ENCODE data around the gene COL18A1. TPM values are rescaled to one million over a fixed set of nuclear protein-coding genes. Genes with fewer than 3 reads are reported as not detected.

COL18A1 gene
- total RNA-seq, 1 donor from 2014 or later: 271 TPM

DNA sequence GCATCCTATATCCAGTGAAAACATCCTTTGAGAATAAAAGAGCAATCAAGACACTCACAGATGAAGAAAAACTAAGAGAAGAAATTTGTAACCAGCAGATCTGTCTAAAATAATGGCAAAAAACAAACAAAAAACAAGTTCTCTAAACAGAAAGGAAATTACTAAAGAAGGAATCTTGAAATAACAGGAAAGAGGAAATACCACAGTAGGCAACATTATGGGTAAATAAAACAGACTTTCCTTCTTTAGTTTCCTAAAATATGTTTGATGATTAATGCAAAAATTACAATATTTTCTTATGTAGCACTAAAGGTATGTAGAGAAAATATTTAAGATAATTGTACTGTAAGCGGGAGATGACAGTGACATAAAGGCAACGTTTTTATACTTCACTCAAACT is 113.8 kb downstream of the COL18A1 start:
- Mint-ChIP-seq H3K4me1 (ENCODE audit: low read depth) (peaks cover 2% of the 10 kb centered on the region), H3K4me3 (ENCODE audit: low read depth) (no peak overlapping the region), H3K27me3 (no peaks in the 10 kb centered on the region), H3K27ac (no peak overlapping the region), H3K36me3 (ENCODE audit: insufficient read depth) (peaks cover 57% of the 10 kb centered on the region), H3K9me3 (ENCODE audit: low read depth) (peaks cover 46% of the 10 kb centered on the region)
- DNase-seq (ENCODE audit: low spot score, unreplicated experiment): no peak
- TF ChIP-seq CTCF (IDR thresholded peaks at IDR 0.05; ENCODE audit: unreplicated experiment): no peak

GRCh38 chr21:45519182-45519581 is 114.2 kb downstream of the COL18A1 start:
- no peaks in the 10 kb centered on the region for H3K27me3 Mint-ChIP-seq
- peaks cover 56% of the 10 kb centered on the region for H3K36me3 Mint-ChIP-seq (ENCODE audit: insufficient read depth)
- DNase-seq (ENCODE audit: low spot score, unreplicated experiment): no peak
- TF ChIP-seq CTCF (IDR thresholded peaks at IDR 0.05; ENCODE audit: unreplicated experiment): no peak
- no peaks in the 10 kb centered on the region for H3K4me1 Mint-ChIP-seq (ENCODE audit: low read depth)
- H3K4me3 Mint-ChIP-seq (ENCODE audit: low read depth): no peak overlapping the region
- no peak overlapping the region for H3K27ac Mint-ChIP-seq
- peaks cover 46% of the 10 kb centered on the region for H3K9me3 Mint-ChIP-seq (ENCODE audit: low read depth)

GRCh38 chr21:45521241-45521640 is 116.3 kb downstream of the COL18A1 start:
- Mint-ChIP-seq H3K9me3 (ENCODE audit: low read depth) (peaks cover 46% of the 10 kb centered on the region), H3K4me3 (ENCODE audit: low read depth) (no peak overlapping the region), H3K27me3 (no peaks in the 10 kb centered on the region), H3K36me3 (ENCODE audit: insufficient read depth) (peaks cover 56% of the 10 kb centered on the region), H3K27ac (no peak overlapping the region), H3K4me1 (ENCODE audit: low read depth) (no peaks in the 10 kb centered on the region)
- no peak for DNase-seq (ENCODE audit: low spot score, unreplicated experiment)
- TF ChIP-seq CTCF (IDR thresholded peaks at IDR 0.05; ENCODE audit: unreplicated experiment): no peak

DNA sequence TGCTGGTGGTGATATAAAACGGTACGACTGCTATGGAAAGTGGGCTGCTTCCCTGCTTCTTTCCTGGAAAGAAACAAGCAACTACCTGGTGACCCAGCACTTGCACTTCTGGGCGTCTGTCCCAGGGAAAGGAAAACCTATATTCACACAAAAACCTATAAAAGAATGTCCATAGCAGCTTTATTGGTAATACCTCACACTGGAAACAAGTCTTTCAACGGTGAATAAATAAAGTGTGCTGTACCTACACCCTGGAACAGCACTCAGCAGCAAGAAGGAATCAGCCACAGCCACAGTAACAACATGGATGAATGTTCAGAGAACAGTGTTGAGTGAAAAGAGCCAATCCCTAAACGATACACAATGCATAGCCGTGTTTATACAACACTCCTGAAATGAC is 117.4 kb downstream of the COL18A1 start:
- peaks cover 46% of the 10 kb centered on the region for H3K9me3 Mint-ChIP-seq (ENCODE audit: low read depth)
- no peak for DNase-seq (ENCODE audit: low spot score, unreplicated experiment)
- no peak for TF ChIP-seq CTCF (IDR thresholded peaks at IDR 0.05; ENCODE audit: unreplicated experiment)
- H3K27me3 Mint-ChIP-seq: no peaks in the 10 kb centered on the region
- H3K4me3 Mint-ChIP-seq (ENCODE audit: low read depth): no peak overlapping the region
- peaks cover 58% of the 10 kb centered on the region for H3K36me3 Mint-ChIP-seq (ENCODE audit: insufficient read depth)
- H3K4me1 Mint-ChIP-seq (ENCODE audit: low read depth): no peaks in the 10 kb centered on the region
- no peak overlapping the region for H3K27ac Mint-ChIP-seq

- TF ChIP-seq CTCF (IDR thresholded peaks at IDR 0.05; ENCODE audit: unreplicated experiment): no peak
- DNase-seq (ENCODE audit: low spot score, unreplicated experiment): no peak
- H3K4me3 Mint-ChIP-seq (ENCODE audit: low read depth): no peak overlapping the region
- H3K27me3 Mint-ChIP-seq: no peaks in the 10 kb centered on the region
- peaks cover 57% of the 10 kb centered on the region for H3K36me3 Mint-ChIP-seq (ENCODE audit: insufficient read depth)
- H3K4me1 Mint-ChIP-seq (ENCODE audit: low read depth): no peaks in the 10 kb centered on the region
- no peak overlapping the region for H3K27ac Mint-ChIP-seq
- H3K9me3 Mint-ChIP-seq (ENCODE audit: low read depth): peaks cover 43% of the 10 kb centered on the region
Observed at GRCh38 chr21:45522986-45523385, 118.0 kb downstream of the COL18A1 start.

Data from progenitor cell of endocrine pancreas (in vitro differentiated cells).